SK-N-MC (cell line): Measurements from ENCODE around the gene LAMP5.

Experiments
- EZH2 ChIP-seq: fragments of 200-600 bp; sonication (generic); IDR thresholded peaks from one replicate; pipeline ENCODE4 v1.6.1; 2017; ENCODE audit warnings: antibody characterized with exemption
- POLR2AphosphoS5 ChIP-seq: IDR thresholded peaks from 2 replicates; pipeline ENCODE4 v1.6.1; 2012; ENCODE audit warnings: mild to moderate bottlenecking, low read depth, low read length, borderline replicate concordance

- TF ChIP-seq POLR2AphosphoS5, result no peak
- no peak for TF ChIP-seq EZH2
These were observed 17.9 kb downstream of the LAMP5 start for GRCh38 chr20:9532069-9532838.
